IMR-90 (cell line): Measurements from ENCODE around the gene HES4. TPM values are rescaled to one million over a fixed set of nuclear protein-coding genes. Genes with fewer than 3 reads are reported as not detected.

Experiments used
- ATAC-seq: fragments of 200-7000 bp; cut with Tn5 transposase; 2 replicates; pipeline ENCODE4 v1.9.1; 2020; ENCODE audit warnings: low read depth, mild to moderate bottlenecking, moderate library complexity
- BruUV-seq: library from RNA; stranded (reverse); fragments of 400-500 nt; replicated peaks from 2 replicates; lab custom pipeline; 2021; lab: Mats Ljungman, UMichigan
- CTCF ChIA-PET: fragments of 300-600 bp; formaldehyde crosslinking; extraction: SDS; loops from one replicate; lab custom pipeline; 2021; ENCODE audit warnings: antibody characterized with exemption; lab: Yijun Ruan, JAX
- POLR2A ChIA-PET: fragments of 300-600 bp; sonication (Branson Sonifier 250); formaldehyde crosslinking; loops from one replicate; lab custom pipeline; 2022; ENCODE audit warnings: antibody characterized with exemption; ENCODE audit not compliant: unreplicated experiment; lab: Charles Lee
- DNase-seq: peaks from one replicate; pipeline ENCODE4 v3.0.0; 2013
- H2AFZ ChIP-seq: replicated peaks from 2 replicates; pipeline ENCODE3; 2013; ENCODE audit warnings: low read length, mild to moderate bottlenecking; ENCODE audit not compliant: poor library complexity
- H2AK5ac ChIP-seq: 2 replicates; pipeline ENCODE4 v1.6.1; 2013; ENCODE audit warnings: low read depth, low read length, inconsistent platforms
- H2AK9ac ChIP-seq: replicated peaks from 2 replicates; pipeline ENCODE3; 2013; ENCODE audit warnings: mild to moderate bottlenecking, low read depth, low read length, moderate library complexity; ENCODE audit not compliant: poor library complexity
- H2BK120ac ChIP-seq: 2 replicates; pipeline ENCODE4 v1.6.1; 2013; ENCODE audit warnings: low read depth, low read length, inconsistent platforms
- H2BK15ac ChIP-seq: 3 replicates; pipeline ENCODE4 v1.6.1; 2013; ENCODE audit warnings: low read depth, low read length, inconsistent platforms
- H2BK20ac ChIP-seq: 2 replicates; pipeline ENCODE4 v1.6.1; 2013; ENCODE audit warnings: low read depth, mild to moderate bottlenecking, inconsistent platforms, low read length, moderate library complexity
- H2BK5ac ChIP-seq: 2 replicates; pipeline ENCODE4 v1.6.1; 2013; ENCODE audit warnings: mild to moderate bottlenecking, low read depth, low read length, inconsistent platforms; ENCODE audit not compliant: poor library complexity, severe bottlenecking
- H3K14ac ChIP-seq: replicated peaks from 2 replicates; pipeline ENCODE4 v1.6.1; 2013; ENCODE audit warnings: low read depth, low read length, inconsistent platforms
- H3K18ac ChIP-seq: 2 replicates; pipeline ENCODE4 v1.6.1; 2013; ENCODE audit warnings: low read depth, low read length, control low read depth
- H3K23ac ChIP-seq: 2 replicates; pipeline ENCODE4 v1.6.1; 2013; ENCODE audit warnings: low read depth, low read length, inconsistent platforms
- H3K27ac ChIP-seq: 2 replicates; pipeline ENCODE4 v1.5.1; 2013; ENCODE audit warnings: mild to moderate bottlenecking, control low read depth, low read length; ENCODE audit not compliant: insufficient read depth
- H3K27me3 ChIP-seq: 2 replicates; pipeline ENCODE4 v1.6.1; 2013; ENCODE audit warnings: low read length; ENCODE audit not compliant: control insufficient read depth, insufficient read depth
- H3K36me3 ChIP-seq: 2 replicates; pipeline ENCODE4 v1.6.1; 2013; ENCODE audit warnings: low read length, mixed read lengths; ENCODE audit not compliant: control insufficient read depth, insufficient read depth
- H3K4ac ChIP-seq: 2 replicates; pipeline ENCODE4 v1.6.1; 2013; ENCODE audit warnings: low read depth, low read length, inconsistent platforms
- H3K4me1 ChIP-seq: 2 replicates; pipeline ENCODE4 v1.6.1; 2013; ENCODE audit warnings: low read length, mixed read lengths; ENCODE audit not compliant: control insufficient read depth, insufficient read depth
- H3K4me2 ChIP-seq: 2 replicates; pipeline ENCODE4 v1.6.1; 2013; ENCODE audit warnings: low read depth, mild to moderate bottlenecking, control low read depth, low read length, moderate library complexity
- H3K4me3 ChIP-seq: 2 replicates; pipeline ENCODE4 v1.5.1; 2013; ENCODE audit warnings: low read depth, mild to moderate bottlenecking, control low read depth, low read length, moderate library complexity; ENCODE audit not compliant: insufficient read depth
- H3K56ac ChIP-seq: 2 replicates; pipeline ENCODE4 v1.6.1; 2013; ENCODE audit warnings: low read length, inconsistent platforms; ENCODE audit not compliant: insufficient read depth; ENCODE audit errors: extremely low read depth
- H3K79me1 ChIP-seq, 2 experiments: 2 replicates each; pipeline ENCODE4 v1.6.1; 2013; ENCODE audit warnings: low read length in 2 of 2, inconsistent platforms in 1 of 2, low read depth in 1 of 2
- H3K9ac ChIP-seq: 2 replicates; pipeline ENCODE4 v1.6.1; 2013; ENCODE audit warnings: low read depth, low read length, control low read depth
- H3K9me1 ChIP-seq: 2 replicates; pipeline ENCODE4 v1.6.1; 2013; ENCODE audit warnings: low read length, inconsistent platforms; ENCODE audit not compliant: insufficient read depth
- H3K9me3 ChIP-seq: 2 replicates; pipeline ENCODE4 v1.6.1; 2013; ENCODE audit warnings: low read length; ENCODE audit not compliant: control insufficient read depth, insufficient read depth
- H4K20me1 ChIP-seq: 2 replicates; pipeline ENCODE4 v1.6.1; 2013; ENCODE audit warnings: low read length, inconsistent platforms; ENCODE audit not compliant: insufficient read depth
- H4K5ac ChIP-seq: 2 replicates; pipeline ENCODE4 v1.6.1; 2013; ENCODE audit warnings: mild to moderate bottlenecking, low read depth, low read length, control low read depth
- H4K8ac ChIP-seq, 2 experiments: 2 replicates each; pipeline ENCODE4 v1.6.1; 2013; ENCODE audit warnings: low read depth in 2 of 2, low read length in 2 of 2, control low read depth in 1 of 2, inconsistent platforms in 1 of 2
- H4K91ac ChIP-seq: 2 replicates; pipeline ENCODE4 v1.6.1; 2013; ENCODE audit warnings: low read depth, low read length, inconsistent platforms; ENCODE audit not compliant: insufficient read depth
- BHLHE40 ChIP-seq: fragments of 150-350 bp; IDR thresholded peaks from 2 replicates; pipeline ENCODE4 v1.6.1; 2016; ENCODE audit warnings: mild to moderate bottlenecking, low read depth, low read length
- FOS ChIP-seq: fragments of 150-350 bp; IDR thresholded peaks from 2 replicates; pipeline ENCODE4 v1.6.1; 2016; ENCODE audit warnings: low read depth, low read length
- MAFK ChIP-seq: IDR thresholded peaks from 2 replicates; pipeline ENCODE4 v1.6.1; 2012; ENCODE audit warnings: low read depth, low read length, improper control_type of control experiment
- MAZ ChIP-seq: IDR thresholded peaks from 2 replicates; pipeline ENCODE4 v1.6.1; 2012; ENCODE audit warnings: low read depth, mild to moderate bottlenecking, low read length, improper control_type of control experiment, moderate library complexity, borderline replicate concordance
- POLR2A ChIP-seq: IDR thresholded peaks from 2 replicates; pipeline ENCODE4 v1.6.1; 2012; ENCODE audit warnings: mild to moderate bottlenecking, low read depth, low read length
- RAD21 ChIP-seq: IDR thresholded peaks from 2 replicates; pipeline ENCODE4 v1.6.1; 2012; ENCODE audit warnings: low read length, improper control_type of control experiment
- RCOR1 ChIP-seq: IDR thresholded peaks from 2 replicates; pipeline ENCODE4 v1.6.1; 2012; ENCODE audit warnings: mild to moderate bottlenecking, low read length, improper control_type of control experiment; ENCODE audit not compliant: insufficient replicate concordance
- SMC3 ChIP-seq: fragments of 150-350 bp; IDR thresholded peaks from 2 replicates; pipeline ENCODE4 v1.6.1; 2016; ENCODE audit warnings: low read depth, mild to moderate bottlenecking, antibody characterized with exemption, low read length, moderate library complexity
- WGBS, 2 experiments: methylation state at CpG; one replicate each; pipeline versions ENCODE4 v1.1.5 to v1.1.7; 2013; ENCODE audit warnings: missing lambda C conversion rate in 2 of 2; ENCODE audit not compliant: insufficient read length in 1 of 2; ENCODE audit errors: extremely low coverage in 2 of 2; 5-methylcytosine and 5-hydroxymethylcytosine counted together
- dilution Hi-C: fragments of 300-500 bp; cut with HindIII; formaldehyde crosslinking; loops from one replicate; pipeline ENCODE4 v1.14.3; 2018; ENCODE audit warnings: low sequenced_read_pairs; ENCODE audit not compliant: unreplicated experiment
- in situ Hi-C: fragments of 300-500 bp; cut with MboI; formaldehyde crosslinking; loops from 3 replicates; pipeline ENCODE4 v1.14.3; 2019; ENCODE audit warnings: low sequenced_read_pairs, inconsistent platforms, mixed read lengths
- intact Hi-C: fragments of 100-400 bp; cut with micrococcal nuclease; formaldehyde crosslinking; loops from 2 replicates; pipeline ENCODE4 v1.10.0; 2022
- polyA plus RNA-seq, 3 experiments: library from polyadenylated mRNA; depleted of rRNA; stranded (reverse); fragments of >200 nt; gene quantifications; 2 replicates each; pipeline ENCODE4 v1.2.3, GENCODE V29; 2012; ENCODE audit warnings: low replicate concordance in 1 of 3
- total RNA-seq: library from RNA; depleted of rRNA; stranded (reverse); fragments of >200 nt; gene quantifications from 2 replicates; pipeline ENCODE4 v1.2.3, GENCODE V29; 2012
- TF ChIP-seq, protein P1 (sequence below): conservative IDR thresholded peaks from 2 replicates; pipeline ENCODE4 v1.5.1; 2012; ENCODE audit warnings: mild to moderate bottlenecking, low read depth, low read length, improper control_type of control experiment

Gene HES4
- total and polyA plus RNA-seq, 2 of the 4 experiments (the other 2 are of a cell fraction), result 1.4 to 11.7 TPM

DNA sequence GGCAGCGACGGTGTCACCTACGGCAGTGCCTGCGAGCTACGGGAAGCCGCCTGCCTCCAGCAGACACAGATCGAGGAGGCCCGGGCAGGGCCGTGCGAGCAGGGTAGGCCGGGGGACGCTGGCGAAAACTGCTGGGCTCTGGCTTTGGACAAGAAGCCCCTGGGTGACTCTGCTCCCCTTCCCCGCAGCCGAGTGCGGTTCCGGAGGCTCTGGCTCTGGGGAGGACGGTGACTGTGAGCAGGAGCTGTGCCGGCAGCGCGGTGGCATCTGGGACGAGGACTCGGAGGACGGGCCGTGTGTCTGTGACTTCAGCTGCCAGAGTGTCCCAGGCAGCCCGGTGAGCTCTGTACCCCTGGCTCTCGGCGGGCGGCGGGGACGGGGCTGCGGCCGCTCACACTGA, 44.0 kb upstream of the HES4 start:
- H3K9me3 ChIP-seq, result no peaks in the 10 kb centered on the region
- no TSS peak for BruUV-seq
- H2BK120ac ChIP-seq, result no peak overlapping the region
- no peak overlapping the region for H3K4ac ChIP-seq
- H3K4me1 ChIP-seq, result peaks cover 7% of the 10 kb centered on the region
- no peak overlapping the region for H3K4me2 ChIP-seq
- H2AK5ac ChIP-seq, result no peak overlapping the region
- H3K14ac ChIP-seq, result no peak overlapping the region
- H3K27ac ChIP-seq, result no peak overlapping the region
- ChIA-PET POLR2A (no interaction called here), CTCF (no interaction called here)
- H3K36me3 ChIP-seq, result peaks cover 57% of the 10 kb centered on the region
- no peak overlapping the region for H3K56ac ChIP-seq
- ATAC-seq (no peak), DNase-seq (no peak)
- 94% methylated on average over 23 of the region's 33 CpGs; no CpG with 5 or more reads in 1 of the 2 experiments for WGBS, 2 experiments
- no peak for TF ChIP-seq RCOR1
- no peak for TF ChIP-seq RAD21
- TF ChIP-seq BHLHE40, result no peak
- TF ChIP-seq, protein P1, sequence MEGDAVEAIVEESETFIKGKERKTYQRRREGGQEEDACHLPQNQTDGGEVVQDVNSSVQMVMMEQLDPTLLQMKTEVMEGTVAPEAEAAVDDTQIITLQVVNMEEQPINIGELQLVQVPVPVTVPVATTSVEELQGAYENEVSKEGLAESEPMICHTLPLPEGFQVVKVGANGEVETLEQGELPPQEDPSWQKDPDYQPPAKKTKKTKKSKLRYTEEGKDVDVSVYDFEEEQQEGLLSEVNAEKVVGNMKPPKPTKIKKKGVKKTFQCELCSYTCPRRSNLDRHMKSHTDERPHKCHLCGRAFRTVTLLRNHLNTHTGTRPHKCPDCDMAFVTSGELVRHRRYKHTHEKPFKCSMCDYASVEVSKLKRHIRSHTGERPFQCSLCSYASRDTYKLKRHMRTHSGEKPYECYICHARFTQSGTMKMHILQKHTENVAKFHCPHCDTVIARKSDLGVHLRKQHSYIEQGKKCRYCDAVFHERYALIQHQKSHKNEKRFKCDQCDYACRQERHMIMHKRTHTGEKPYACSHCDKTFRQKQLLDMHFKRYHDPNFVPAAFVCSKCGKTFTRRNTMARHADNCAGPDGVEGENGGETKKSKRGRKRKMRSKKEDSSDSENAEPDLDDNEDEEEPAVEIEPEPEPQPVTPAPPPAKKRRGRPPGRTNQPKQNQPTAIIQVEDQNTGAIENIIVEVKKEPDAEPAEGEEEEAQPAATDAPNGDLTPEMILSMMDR, result no peak
- no peak for TF ChIP-seq MAFK
- no peak for TF ChIP-seq SMC3
- no peak for TF ChIP-seq POLR2A
- no peak for TF ChIP-seq FOS
- no peak for TF ChIP-seq MAZ
- H2BK15ac ChIP-seq, result no peak overlapping the region
- dilution Hi-C loops, result no loop called here
- H3K18ac ChIP-seq, result no peak overlapping the region
- no peak overlapping the region for H3K9ac ChIP-seq
- no peak overlapping the region for H4K5ac ChIP-seq
- no peak overlapping the region for H4K91ac ChIP-seq
- H4K8ac ChIP-seq, result no peak overlapping the region
- H3K9me1 ChIP-seq, result no peaks in the 10 kb centered on the region
- peaks cover 29% of the 10 kb centered on the region for H4K20me1 ChIP-seq
- no peak overlapping the region for H2BK5ac ChIP-seq
- H2AK9ac ChIP-seq, result no peak overlapping the region
- H3K27me3 ChIP-seq, result no peaks in the 10 kb centered on the region
- H3K23ac ChIP-seq, result no peak overlapping the region
- peaks cover 2 to 18% of the 10 kb centered on the region in 2 experiments; a peak in 3 of 4 replicates for H3K79me1 ChIP-seq
- H2AFZ ChIP-seq, result no peak overlapping the region
- in situ Hi-C loops, result no loop called here
- intact Hi-C loops, result no loop called here
- no peak overlapping the region for H2BK20ac ChIP-seq
- no peak overlapping the region for H3K4me3 ChIP-seq
